Upper lobe of left lung (tissue), 4 donors: Measurements from ENCODE around the gene ADAMTSL2.

ENCODE experiments used
- CTCF ChIP-seq, 6 experiments: fragments of 450-650 bp in 4 of 6; fragments of 200-600 bp in 2 of 6; sonication (generic) in 2 of 6; IDR thresholded peaks; one replicate each; pipeline ENCODE4 v1.5.1; 2016 to 2019; ENCODE audit warnings: antibody characterized with exemption in 6 of 6
- EP300 ChIP-seq, 4 donors: sonication (generic); formaldehyde crosslinking; IDR thresholded peaks; one replicate each; pipeline ENCODE4 v1.5.1; 2017; ENCODE audit warnings: antibody characterized with exemption in 4 of 4, control low read depth in 2 of 4
- POLR2A ChIP-seq, 4 donors: fragments of 450-650 bp; IDR thresholded peaks; one replicate each; pipeline ENCODE4 v1.5.1; 2016 to 2017; ENCODE audit warnings: antibody characterized with exemption in 4 of 4, mild to moderate bottlenecking in 2 of 4
- POLR2AphosphoS5 ChIP-seq, 2 donors: sonication (generic); formaldehyde crosslinking; IDR thresholded peaks; one replicate each; pipeline ENCODE4 v1.5.1; 2017; ENCODE audit warnings: antibody characterized with exemption in 2 of 2

- TF ChIP-seq POLR2AphosphoS5 (IDR thresholded peaks at IDR 0.05) (no peak), CTCF (IDR thresholded peaks at IDR 0.05) (no peak), POLR2A (IDR thresholded peaks at IDR 0.05) (no peak), EP300 (IDR thresholded peaks at IDR 0.05) (no peak)
Measured at GRCh38 chr9:133539991-133540697, 5.6 kb downstream of the ADAMTSL2 start.
